Lower leg skin (tissue), 4 donors: Measurements from ENCODE around the gene ECE2. TPM values are rescaled to one million over a fixed set of nuclear protein-coding genes. Genes with fewer than 3 reads are reported as not detected.

Experiments
- DNase-seq, 2 donors: peaks; one replicate each; pipeline ENCODE4 v3.0.0-alpha.2; 2019; ENCODE audit warnings: low spot score in 2 of 2
- H3K4me3 ChIP-seq: fragments of 200-600 bp; sonication (generic); 2 replicates; pipeline ENCODE4 v1.5.1; 2017; ENCODE audit warnings: mild to moderate bottlenecking, low read depth; ENCODE audit not compliant: poor library complexity, severe bottlenecking
- CTCF ChIP-seq, 3 donors: fragments of 450-650 bp; IDR thresholded peaks; one replicate each; pipeline ENCODE4 v1.5.1; 2016; ENCODE audit warnings: antibody characterized with exemption in 3 of 3, mild to moderate bottlenecking in 3 of 3, moderate library complexity in 2 of 3
- POLR2A ChIP-seq, 2 donors: fragments of 450-650 bp; IDR thresholded peaks; one replicate each; pipeline ENCODE4 v1.6.1; 2016 to 2017; ENCODE audit warnings: antibody characterized with exemption in 2 of 2, mild to moderate bottlenecking in 1 of 2, moderate library complexity in 1 of 2
- WGBS, 2 donors: methylation state at CpG; one replicate each; pipeline ENCODE4 v1.1.5; 2018; 5-methylcytosine and 5-hydroxymethylcytosine counted together
- intact Hi-C: fragments of 100-400 bp; cut with DNase I; formaldehyde crosslinking; loops from one replicate; pipeline ENCODE4 v1.15.0; 2023; ENCODE audit warnings: low total_unique reads
- total RNA-seq, 4 donors: library from RNA; depleted of rRNA; stranded (reverse); fragments of >200 nt; gene quantifications; one replicate each; pipeline ENCODE4 v1.1.0, GENCODE V29; 2016

Gene ECE2
- total RNA-seq, 4 donors from 2014 or later: not detected

- WGBS, 2 donors: 0% methylated on average over 38 to 77 of the region's 78 CpGs
- peak within 1 kb of the TSS; percentile 54 for H3K4me3 ChIP-seq
- no peak for TF ChIP-seq POLR2A (IDR thresholded peaks at IDR 0.05)
- TF ChIP-seq CTCF (IDR thresholded peaks at IDR 0.05): no peak
- intact Hi-C loops: no loop called here
- peak; percentile 96 to 100 for DNase-seq
Measured at GRCh38 chr3:184298759-184299487, 23.1 kb downstream of the ECE2 start, which contains the start of gene PSMD2. Gene PSMD2, plus strand, starts transcription at chr3:184299241. Its CDS starts 26 bp downstream, at chr3:184299267.

GRCh38 chr3:184299488-184300377, 23.9 kb downstream of the ECE2 start:
- peak overlapping the region; percentile 54 for H3K4me3 ChIP-seq
- TF ChIP-seq POLR2A (IDR thresholded peaks at IDR 0.05) (no peak), CTCF (IDR thresholded peaks at IDR 0.05) (no peak)
- intact Hi-C loops: loop anchor here (10.0 kb wide), 1 partner anchor 55 kb away; no protein-coding TSS in a partner anchor
- no peak for DNase-seq
- WGBS, 2 donors: 15 to 23% methylated on average over 21 to 29 of the region's 29 CpGs

- DNase-seq: no peak
- 74 to 80% methylated on average over 3 of the region's 3 CpGs for WGBS, 2 donors
- intact Hi-C loops: loop anchor here (10.0 kb wide), 1 partner anchor 54 kb away; no protein-coding TSS in a partner anchor
- TF ChIP-seq POLR2A (IDR thresholded peaks at IDR 0.05): no peak
- TF ChIP-seq CTCF (IDR thresholded peaks at IDR 0.05): no peak
- H3K4me3 ChIP-seq: no peak overlapping the region
Measured at GRCh38 chr3:184300378-184300720, 24.5 kb downstream of the ECE2 start.

- no peak overlapping the region for H3K4me3 ChIP-seq
- WGBS, 2 donors: 48 to 90% methylated on average over 1 of the region's 1 CpG
- no peak for DNase-seq
- TF ChIP-seq POLR2A (IDR thresholded peaks at IDR 0.05) (no peak), CTCF (IDR thresholded peaks at IDR 0.05) (no peak)
- intact Hi-C loops: loop anchor here (10.0 kb wide), 1 partner anchor 49 kb away; no protein-coding TSS in a partner anchor
Measured at GRCh38 chr3:184305577-184305976, 29.8 kb downstream of the ECE2 start.

DNA sequence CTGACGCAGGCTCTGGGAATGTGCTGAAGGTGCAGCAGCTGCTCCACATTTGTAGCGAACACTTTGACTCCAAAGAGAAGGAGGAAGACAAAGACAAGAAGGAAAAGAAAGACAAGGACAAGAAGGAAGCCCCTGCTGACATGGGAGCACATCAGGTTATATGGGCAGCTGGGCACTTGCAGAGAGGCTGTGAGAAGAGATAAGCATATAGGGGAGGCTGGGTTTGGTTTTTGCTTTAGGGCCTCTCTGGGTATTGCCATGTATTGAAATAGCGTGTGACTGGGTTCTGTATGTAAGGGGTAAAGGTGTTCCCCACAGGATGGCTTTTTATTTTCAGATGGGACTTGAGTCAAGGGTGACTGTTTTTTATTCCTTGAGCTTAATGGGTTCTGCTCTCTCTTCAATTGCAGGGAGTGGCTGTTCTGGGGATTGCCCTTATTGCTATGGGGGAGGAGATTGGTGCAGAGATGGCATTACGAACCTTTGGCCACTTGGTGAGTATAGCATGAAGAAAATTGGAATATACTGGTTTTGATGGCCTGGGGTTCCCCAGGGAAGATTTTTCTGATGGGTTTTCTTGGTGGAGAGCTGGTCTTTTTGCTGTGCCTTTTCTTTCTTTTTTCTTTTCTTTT, 30.6 kb downstream of the ECE2 start:
- TF ChIP-seq CTCF (IDR thresholded peaks at IDR 0.05) (no peak), POLR2A (IDR thresholded peaks at IDR 0.05) (no peak)
- WGBS, 2 donors: 92 to 93% methylated on average over 4 of the region's 4 CpGs
- H3K4me3 ChIP-seq: no peak overlapping the region
- DNase-seq: no peak
- intact Hi-C loops: loop anchor here (10.0 kb wide), 1 partner anchor 48 kb away; no protein-coding TSS in a partner anchor
